Prostate gland (tissue), 2 donors: ENCODE results near the gene FKBP2. TPM values are rescaled to one million over a fixed set of nuclear protein-coding genes. Genes with fewer than 3 reads are reported as not detected.

Experiments used
- DNase-seq: peaks from one replicate; pipeline ENCODE4 v3.0.0-alpha.2; 2019; ENCODE audit warnings: low spot score
- H3K27ac ChIP-seq, 2 donors: fragments of 200-600 bp; sonication (generic); 2 replicates each; pipeline ENCODE4 v1.5.1; 2017 to 2019
- H3K27me3 ChIP-seq: fragments of 200-600 bp; sonication (generic); replicated peaks from 2 replicates; pipeline ENCODE4 v1.5.1; 2019; ENCODE audit not compliant: insufficient read depth
- H3K36me3 ChIP-seq, 2 donors: fragments of 200-600 bp; sonication (generic); 1 replicate in 1 of 2; 2 replicates in 1 of 2; pipeline versions ENCODE4 v1.5.1 to v1.8.1; 2017 to 2019
- H3K4me1 ChIP-seq: fragments of 200-600 bp; sonication (generic); replicated peaks from 2 replicates; pipeline ENCODE4 v1.5.1; 2019
- H3K4me3 ChIP-seq, 2 donors: fragments of 200-600 bp; sonication (generic); 2 replicates each; pipeline ENCODE4 v1.5.1; 2017 to 2019
- H3K9me3 ChIP-seq: fragments of 200-600 bp; sonication (generic); 2 replicates; pipeline ENCODE4 v1.5.1; 2017
- POLR2A ChIP-seq: fragments of 450-650 bp; IDR thresholded peaks from one replicate; pipeline ENCODE4 v1.6.1; 2016; ENCODE audit warnings: antibody characterized with exemption, mild to moderate bottlenecking
- POLR2AphosphoS5 ChIP-seq: sonication (generic); formaldehyde crosslinking; IDR thresholded peaks from one replicate; pipeline ENCODE4 v1.6.1; 2017; ENCODE audit warnings: antibody characterized with exemption
- WGBS: methylation state at CpG from one replicate; pipeline ENCODE4 v1.1.5; 2018; 5-methylcytosine and 5-hydroxymethylcytosine counted together
- intact Hi-C: fragments of 100-400 bp; cut with DNase I; formaldehyde crosslinking; loops from one replicate; pipeline ENCODE4 v1.14.2; 2022
- total RNA-seq, 2 donors: library from RNA; depleted of rRNA; stranded (reverse); fragments of >200 nt; gene quantifications; one replicate each; pipeline ENCODE4 v1.1.0, GENCODE V29; 2016
- TF ChIP-seq, protein P1 (sequence below), 4 experiments: fragments of 200-600 bp in 2 of 4; fragments of 450-650 bp in 2 of 4; sonication (generic) in 2 of 4; IDR thresholded peaks; 1 replicate in 3 of 4; 2 replicates in 1 of 4; pipeline ENCODE4 v1.5.1; 2016 to 2019; ENCODE audit warnings: antibody characterized with exemption in 4 of 4, mild to moderate bottlenecking in 2 of 4, moderate library complexity in 2 of 4

Gene FKBP2
- total RNA-seq, 2 donors from 2014 or later = 138 to 164 TPM

DNA sequence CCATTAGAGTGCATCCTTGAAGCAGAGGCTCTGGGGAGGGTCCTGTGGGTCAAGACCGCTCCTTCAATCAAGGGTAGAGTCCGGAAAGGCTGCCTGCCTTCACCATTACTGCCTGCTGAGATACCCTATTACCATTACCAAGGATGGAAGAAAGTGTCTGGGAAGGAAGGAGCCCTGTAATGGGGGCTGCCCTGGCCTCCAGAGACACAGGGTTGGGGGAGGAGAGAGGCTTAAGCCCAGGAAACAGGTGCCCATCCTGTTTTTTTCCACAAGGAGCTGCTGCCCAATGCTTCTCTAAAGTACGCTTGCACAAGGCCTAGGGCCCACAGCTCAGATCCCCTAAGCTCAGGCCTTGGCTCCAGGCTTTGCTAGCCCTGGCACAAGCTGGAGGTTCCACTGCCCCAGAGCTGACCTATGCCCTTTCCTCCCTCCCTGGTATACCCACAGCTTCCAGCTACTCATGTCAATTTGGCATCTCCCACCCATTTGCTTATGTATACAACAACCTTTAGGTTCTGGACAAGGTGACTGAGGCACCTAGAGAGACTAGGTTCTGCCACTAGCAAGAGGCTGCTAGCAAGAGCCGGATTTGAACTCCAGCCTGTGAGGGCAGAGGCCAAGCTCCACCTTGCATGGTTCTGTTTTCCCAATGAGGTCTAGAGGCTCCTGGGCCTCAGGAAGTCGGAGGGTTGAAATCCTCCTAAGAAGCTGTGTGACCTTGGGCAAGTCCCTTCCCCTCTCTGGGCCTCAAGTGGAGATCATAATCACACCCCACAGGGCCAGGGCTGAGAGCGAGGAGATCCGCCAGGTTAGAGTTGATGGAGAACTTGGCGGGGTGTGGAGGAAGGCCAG is 8.9 kb downstream of the FKBP2 start:
- 91% methylated on average over 8 of the region's 8 CpGs for WGBS
- Histone ChIP-seq H3K4me1 (peaks cover 22% of the 10 kb centered on the region), H3K4me3 (no peak overlapping the region), H3K9me3 (no peaks in the 10 kb centered on the region), H3K27ac (no peak overlapping the region), H3K36me3 (no peaks in the 10 kb centered on the region), H3K27me3 (no peaks in the 10 kb centered on the region)
- intact Hi-C loops = loop anchor here (5.0 kb wide), 1 partner anchor 53 kb away; the partner anchor contains the start of gene CATSPERZ
- no peak for DNase-seq
- TF ChIP-seq POLR2AphosphoS5 = no peak
- no peak for TF ChIP-seq POLR2A
- TF ChIP-seq, protein P1, sequence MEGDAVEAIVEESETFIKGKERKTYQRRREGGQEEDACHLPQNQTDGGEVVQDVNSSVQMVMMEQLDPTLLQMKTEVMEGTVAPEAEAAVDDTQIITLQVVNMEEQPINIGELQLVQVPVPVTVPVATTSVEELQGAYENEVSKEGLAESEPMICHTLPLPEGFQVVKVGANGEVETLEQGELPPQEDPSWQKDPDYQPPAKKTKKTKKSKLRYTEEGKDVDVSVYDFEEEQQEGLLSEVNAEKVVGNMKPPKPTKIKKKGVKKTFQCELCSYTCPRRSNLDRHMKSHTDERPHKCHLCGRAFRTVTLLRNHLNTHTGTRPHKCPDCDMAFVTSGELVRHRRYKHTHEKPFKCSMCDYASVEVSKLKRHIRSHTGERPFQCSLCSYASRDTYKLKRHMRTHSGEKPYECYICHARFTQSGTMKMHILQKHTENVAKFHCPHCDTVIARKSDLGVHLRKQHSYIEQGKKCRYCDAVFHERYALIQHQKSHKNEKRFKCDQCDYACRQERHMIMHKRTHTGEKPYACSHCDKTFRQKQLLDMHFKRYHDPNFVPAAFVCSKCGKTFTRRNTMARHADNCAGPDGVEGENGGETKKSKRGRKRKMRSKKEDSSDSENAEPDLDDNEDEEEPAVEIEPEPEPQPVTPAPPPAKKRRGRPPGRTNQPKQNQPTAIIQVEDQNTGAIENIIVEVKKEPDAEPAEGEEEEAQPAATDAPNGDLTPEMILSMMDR (IDR thresholded peaks at IDR 0.05) = no peak

GRCh38 chr11:64250415-64251015 is 9.6 kb downstream of the FKBP2 start:
- intact Hi-C loops = loop anchor here (5.0 kb wide), 1 partner anchor 52 kb away; the partner anchor contains the start of gene CATSPERZ
- peaks cover 16% of the 10 kb centered on the region for H3K4me1 ChIP-seq
- DNase-seq = no peak
- no peaks in the 10 kb centered on the region for H3K27me3 ChIP-seq
- peak overlapping the region; percentile 73 to 90 for H3K4me3 ChIP-seq
- H3K9me3 ChIP-seq = no peaks in the 10 kb centered on the region
- WGBS = 24% methylated on average over 13 of the region's 13 CpGs
- H3K27ac ChIP-seq = peak overlapping the region in 1 of 2 donors; percentile 83
- H3K36me3 ChIP-seq = no peaks in the 10 kb centered on the region
- TF ChIP-seq POLR2AphosphoS5 (no peak), POLR2A (no peak)
- TF ChIP-seq, protein P1 (IDR thresholded peaks at IDR 0.05) = no peak

GRCh38 chr11:64251016-64251752 is 10.3 kb downstream of the FKBP2 start, which contains the start of gene PLCB3:
Gene PLCB3, plus strand, starts transcription at chr11:64251530. Its CDS starts 120 bp downstream, at chr11:64251650.
- peak within 1 kb of the TSS; percentile 70 to 83 for H3K27ac ChIP-seq
- H3K27me3 ChIP-seq = no peaks in the 10 kb centered on the region
- intact Hi-C loops = loop anchor here (5.0 kb wide), 1 partner anchor 51 kb away; the partner anchor contains the start of gene CATSPERZ
- TF ChIP-seq, protein P1 (IDR thresholded peaks at IDR 0.05) = peak; percentile 84 to 98 (median 90)
- no peak for TF ChIP-seq POLR2AphosphoS5
- TF ChIP-seq POLR2A = peak; percentile 69
- WGBS = under 1% methylated on average over 44 of the region's 75 CpGs
- no peaks in the 10 kb centered on the region for H3K9me3 ChIP-seq
- peaks cover 11% of the 10 kb centered on the region for H3K4me1 ChIP-seq
- peak; percentile 52 for DNase-seq
- H3K4me3 ChIP-seq = peak within 1 kb of the TSS; percentile 73 to 90
- H3K36me3 ChIP-seq = no peaks in the 10 kb centered on the region

DNA sequence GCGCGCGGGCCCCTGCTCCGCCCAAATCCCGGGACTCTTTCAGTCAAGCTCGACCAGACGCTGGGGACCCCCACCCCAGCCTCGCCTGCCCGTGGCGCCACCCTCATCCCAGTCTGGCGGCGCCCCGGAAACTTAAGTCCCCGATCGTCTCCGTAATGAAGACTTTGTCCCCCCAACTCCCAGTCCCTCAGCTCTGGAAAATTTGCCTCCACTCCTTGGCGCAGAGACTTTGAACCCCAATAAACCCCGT is 10.8 kb downstream of the FKBP2 start:
- WGBS = under 1% methylated on average over 18 of the region's 18 CpGs
- H3K4me3 ChIP-seq = peak overlapping the region; percentile 73 to 90
- no peaks in the 10 kb centered on the region for H3K36me3 ChIP-seq
- H3K27me3 ChIP-seq = no peaks in the 10 kb centered on the region
- no peaks in the 10 kb centered on the region for H3K9me3 ChIP-seq
- DNase-seq = no peak
- H3K27ac ChIP-seq = peak overlapping the region; percentile 70 to 83
- no peak for TF ChIP-seq POLR2A
- TF ChIP-seq, protein P1 (IDR thresholded peaks at IDR 0.05) = no peak
- TF ChIP-seq POLR2AphosphoS5 = no peak
- peaks cover 11% of the 10 kb centered on the region for H3K4me1 ChIP-seq
- intact Hi-C loops = loop anchor here (5.0 kb wide), 1 partner anchor 51 kb away; the partner anchor contains the start of gene CATSPERZ
